Measurements from ENCODE around the gene SUMO3. TPM values are rescaled to one million over a fixed set of nuclear protein-coding genes. Genes with fewer than 3 reads are reported as not detected.

The SUMO3 gene
- total RNA-seq, 1 experiment from 2014 or later: 131 TPM

GRCh38 chr21:44848821-44849521 is 31.1 kb upstream of the SUMO3 start:
- in situ Hi-C loops (cut with HindIII; ENCODE audit: low pct_unique_long_range_greater_than_20kb, low sequenced_read_pairs): no loop called here
- no peak for DNase-seq (ENCODE audit: low read depth)

- in situ Hi-C loops (cut with HindIII; ENCODE audit: low pct_unique_long_range_greater_than_20kb, low sequenced_read_pairs): no loop called here
- no peak for DNase-seq (ENCODE audit: low read depth)
Measured at GRCh38 chr21:44847261-44848056, 29.6 kb upstream of the SUMO3 start.

- DNase-seq (ENCODE audit: low read depth): no peak
- in situ Hi-C loops (cut with HindIII; ENCODE audit: low pct_unique_long_range_greater_than_20kb, low sequenced_read_pairs): no loop called here
Measured at GRCh38 chr21:44846485-44847260, 28.8 kb upstream of the SUMO3 start.

GRCh38 chr21:44846224-44846484 is 28.3 kb upstream of the SUMO3 start:
- in situ Hi-C loops (cut with HindIII; ENCODE audit: low pct_unique_long_range_greater_than_20kb, low sequenced_read_pairs): no loop called here
- DNase-seq (ENCODE audit: low read depth): no peak

DNA sequence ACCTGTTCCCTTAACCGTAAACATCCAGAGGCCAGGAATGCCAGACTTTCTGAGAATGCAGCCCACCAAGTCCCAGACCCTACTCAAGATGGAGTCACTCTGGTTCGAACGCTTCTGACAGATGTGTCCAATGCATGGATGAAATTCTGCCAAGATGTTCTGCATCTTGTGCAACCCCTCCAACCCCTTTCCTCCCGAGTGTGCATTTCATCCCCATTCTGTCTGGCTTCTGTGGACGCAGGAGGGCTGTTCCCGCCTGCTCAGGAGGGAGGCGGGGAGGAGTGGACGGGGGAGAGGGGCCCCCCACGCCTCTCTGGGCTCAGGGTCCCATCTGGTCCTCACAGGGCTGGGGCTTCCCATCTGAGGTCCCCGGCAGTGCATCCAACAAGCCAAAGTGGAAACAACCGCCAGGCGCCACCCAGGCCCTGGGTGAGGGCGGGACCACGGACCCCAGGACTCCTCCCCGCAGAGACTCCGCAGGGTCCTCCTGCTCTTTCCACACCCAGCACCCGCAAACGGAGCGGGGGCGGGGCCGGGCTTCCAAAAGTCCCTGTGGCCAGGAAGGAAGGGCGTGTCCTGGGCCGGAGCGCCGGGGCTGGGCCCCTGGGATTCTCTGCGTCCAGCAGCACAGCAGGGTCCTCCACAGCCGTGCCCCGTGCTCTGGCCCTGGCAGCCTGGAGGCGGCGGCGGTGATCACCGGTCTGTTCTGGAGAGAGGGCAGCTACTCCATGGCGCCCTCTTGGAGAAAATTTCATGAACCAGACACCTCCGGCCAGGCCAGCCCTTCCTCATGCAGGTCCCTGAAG is 27.8 kb upstream of the SUMO3 start:
- in situ Hi-C loops (cut with HindIII; ENCODE audit: low pct_unique_long_range_greater_than_20kb, low sequenced_read_pairs): no loop called here
- peak; percentile 68 for DNase-seq (ENCODE audit: low read depth)

- DNase-seq (ENCODE audit: low read depth): no peak
- in situ Hi-C loops (cut with HindIII; ENCODE audit: low pct_unique_long_range_greater_than_20kb, low sequenced_read_pairs): no loop called here
Measured at GRCh38 chr21:44844256-44844655, 26.4 kb upstream of the SUMO3 start.

GRCh38 chr21:44842721-44843445 is 25.0 kb upstream of the SUMO3 start:
- DNase-seq (ENCODE audit: low read depth): no peak
- in situ Hi-C loops (cut with HindIII; ENCODE audit: low pct_unique_long_range_greater_than_20kb, low sequenced_read_pairs): no loop called here

GRCh38 chr21:44842087-44842486 is 24.2 kb upstream of the SUMO3 start:
- no peak for DNase-seq (ENCODE audit: low read depth)
- in situ Hi-C loops (cut with HindIII; ENCODE audit: low pct_unique_long_range_greater_than_20kb, low sequenced_read_pairs): no loop called here

- no peak for DNase-seq (ENCODE audit: low read depth)
- in situ Hi-C loops (cut with HindIII; ENCODE audit: low pct_unique_long_range_greater_than_20kb, low sequenced_read_pairs): no loop called here
Measured at GRCh38 chr21:44840771-44841170, 22.9 kb upstream of the SUMO3 start.

DNA sequence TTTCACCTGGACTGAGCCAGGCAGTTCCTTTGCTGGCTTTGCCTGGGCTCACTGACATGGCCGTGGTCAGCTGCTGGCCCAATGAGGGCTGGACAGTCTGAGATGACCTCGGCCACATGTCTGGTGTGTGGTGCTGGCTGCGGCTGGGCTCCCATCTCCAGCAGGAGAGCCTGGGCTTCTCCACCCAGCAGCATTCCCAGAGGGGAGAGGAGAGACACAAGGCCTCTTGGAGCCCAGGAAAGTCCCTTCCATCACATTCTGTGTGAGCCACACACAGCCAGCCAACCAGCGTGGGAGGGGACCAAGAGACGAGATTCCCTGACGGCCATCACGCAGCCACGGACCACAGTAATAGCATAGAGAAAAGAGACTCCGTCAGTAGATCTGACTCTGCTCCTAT is 21.1 kb upstream of the SUMO3 start:
- in situ Hi-C loops (cut with HindIII; ENCODE audit: low pct_unique_long_range_greater_than_20kb, low sequenced_read_pairs): no loop called here
- no peak for DNase-seq (ENCODE audit: low read depth)

DNA sequence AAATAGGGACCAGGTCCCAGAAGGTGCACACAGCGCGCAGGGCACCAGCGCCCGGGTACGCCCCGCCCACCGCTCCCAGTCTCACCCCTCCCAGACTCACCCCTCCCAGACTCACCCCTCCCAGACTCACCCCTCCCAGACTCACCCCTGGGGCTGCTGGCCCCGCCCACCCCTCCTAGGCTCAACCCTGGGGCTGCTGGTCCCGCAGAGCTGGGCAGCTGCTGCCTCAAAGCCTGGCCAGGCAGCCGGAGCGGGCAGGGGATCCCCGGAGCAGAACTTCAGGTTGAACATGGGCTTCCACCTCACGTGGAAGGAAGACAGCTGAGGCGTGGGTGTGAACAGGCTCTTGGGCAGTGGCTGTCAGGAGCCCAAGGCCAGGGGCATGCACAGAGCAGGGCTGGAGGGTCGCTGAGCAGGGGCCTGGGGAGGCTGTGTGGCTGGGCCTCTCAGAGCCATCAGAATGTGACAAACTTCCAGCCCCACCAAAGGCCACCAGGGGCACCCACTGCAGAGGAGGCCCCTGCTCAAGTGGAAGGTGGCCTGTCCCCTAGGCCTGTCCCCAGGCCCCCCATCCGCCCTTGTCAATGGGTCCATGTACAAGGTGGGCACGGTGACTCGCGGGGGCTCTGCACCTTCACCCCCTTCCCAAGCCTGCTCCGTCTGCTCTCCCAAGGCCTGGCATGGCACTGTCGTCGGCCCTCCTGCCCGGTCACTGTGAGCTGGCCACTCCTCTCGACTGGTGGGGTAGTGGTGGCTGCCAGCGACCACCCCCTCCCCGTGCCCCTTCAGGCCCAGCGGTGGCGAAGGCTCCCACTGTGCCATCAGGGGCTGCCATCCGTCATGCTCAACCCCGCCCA is 20.4 kb upstream of the SUMO3 start:
- no peak for DNase-seq (ENCODE audit: low read depth)
- in situ Hi-C loops (cut with HindIII; ENCODE audit: low pct_unique_long_range_greater_than_20kb, low sequenced_read_pairs): no loop called here

GRCh38 chr21:44837537-44837936 is 19.7 kb upstream of the SUMO3 start:
- no peak for DNase-seq (ENCODE audit: low read depth)
- in situ Hi-C loops (cut with HindIII; ENCODE audit: low pct_unique_long_range_greater_than_20kb, low sequenced_read_pairs): no loop called here

- in situ Hi-C loops (cut with HindIII; ENCODE audit: low pct_unique_long_range_greater_than_20kb, low sequenced_read_pairs): no loop called here
Measured at GRCh38 chr21:44836666-44837471, 19.0 kb upstream of the SUMO3 start.

GRCh38 chr21:44836349-44836665 is 18.4 kb upstream of the SUMO3 start:
- in situ Hi-C loops (cut with HindIII; ENCODE audit: low pct_unique_long_range_greater_than_20kb, low sequenced_read_pairs): no loop called here
- DNase-seq (ENCODE audit: low read depth): no peak

More at GRCh38 chr21:44836666-44837471, 19.0 kb upstream of the SUMO3 start:
- no peak for DNase-seq (ENCODE audit: low read depth)

DNA sequence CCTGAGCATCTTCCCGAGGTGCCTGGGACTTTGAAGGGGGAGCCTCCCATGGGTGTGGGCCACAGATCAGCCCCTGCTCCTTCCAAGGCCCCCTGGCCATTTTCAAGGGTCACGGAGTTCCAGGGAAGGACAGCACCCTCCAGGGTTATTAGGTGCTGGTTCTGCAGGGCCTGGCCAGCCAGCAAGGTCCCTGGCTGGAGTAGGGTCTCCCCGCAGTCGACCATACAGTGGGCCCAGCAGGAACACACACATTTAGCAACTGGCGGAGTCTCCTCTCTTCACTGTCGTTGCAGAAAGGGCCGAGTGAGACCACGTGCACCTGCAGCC is 17.7 kb upstream of the SUMO3 start:
- DNase-seq (ENCODE audit: low read depth): no peak
- in situ Hi-C loops (cut with HindIII; ENCODE audit: low pct_unique_long_range_greater_than_20kb, low sequenced_read_pairs): no loop called here

- DNase-seq (ENCODE audit: low read depth): no peak
- in situ Hi-C loops (cut with HindIII; ENCODE audit: low pct_unique_long_range_greater_than_20kb, low sequenced_read_pairs): no loop called here
Measured at GRCh38 chr21:44834951-44835646, 17.2 kb upstream of the SUMO3 start.

All from Caki2 (cell line).